Natural killer cell (primary cell): Measurements from ENCODE around the gene C1orf35. TPM values are rescaled to one million over a fixed set of nuclear protein-coding genes. Genes with fewer than 3 reads are reported as not detected.

Experiments used
- ATAC-seq, 3 donors: fragments of 150-1000 bp in 2 of 3; fragments of 200-7000 bp in 1 of 3; cut with Tn5 transposase; 1 replicate in 1 of 3; 2 replicates in 2 of 3; pipeline ENCODE4 v1.10.0; 2021; ENCODE audit warnings: mild to moderate bottlenecking in 2 of 3, moderate library complexity in 2 of 3
- DNase-seq, 2 donors: peaks; one replicate each; pipeline versions ENCODE4 v3.0.0 to v3.0.0-alpha.2; 2013 to 2021; ENCODE audit warnings: mixed read lengths in 1 of 2
- H3K27ac ChIP-seq: one replicate; pipeline ENCODE4 v1.5.1; 2013; ENCODE audit warnings: mild to moderate bottlenecking, low read length
- H3K27me3 ChIP-seq: one replicate; pipeline ENCODE4 v1.6.1; 2013; ENCODE audit warnings: low read length; ENCODE audit not compliant: control insufficient read depth, insufficient read depth
- H3K36me3 ChIP-seq: one replicate; pipeline ENCODE4 v1.6.1; 2013; ENCODE audit warnings: low read length; ENCODE audit not compliant: control insufficient read depth, insufficient read depth
- H3K4me1 ChIP-seq: one replicate; pipeline ENCODE4 v1.6.1; 2013; ENCODE audit warnings: low read length; ENCODE audit not compliant: control insufficient read depth, insufficient read depth
- H3K4me3 ChIP-seq: one replicate; pipeline ENCODE4 v1.5.1; 2013; ENCODE audit warnings: low read length
- H3K9me3 ChIP-seq: one replicate; pipeline ENCODE4 v1.6.1; 2013; ENCODE audit warnings: low read length; ENCODE audit not compliant: control insufficient read depth, insufficient read depth
- H3K27ac Mint-ChIP-seq, 2 donors: one replicate each; pipeline ENCODE4 v1.8.0; 2022; ENCODE audit warnings: mild to moderate bottlenecking in 2 of 2, mixed read lengths in 2 of 2, moderate library complexity in 1 of 2
- H3K27me3 Mint-ChIP-seq, 2 donors: one replicate each; pipeline ENCODE4 v1.8.0; 2022; ENCODE audit warnings: low read depth in 2 of 2, mixed read lengths in 2 of 2
- H3K36me3 Mint-ChIP-seq: one replicate; pipeline ENCODE4 v1.8.0; 2022; ENCODE audit warnings: mixed read lengths
- H3K4me1 Mint-ChIP-seq, 2 donors: one replicate each; pipeline ENCODE4 v1.8.0; 2022; ENCODE audit warnings: mixed read lengths in 2 of 2
- H3K4me3 Mint-ChIP-seq: one replicate; pipeline ENCODE4 v1.8.0; 2022; ENCODE audit warnings: mild to moderate bottlenecking, moderate library complexity, mixed read lengths
- H3K9me3 Mint-ChIP-seq, 2 donors: one replicate each; pipeline ENCODE4 v1.8.0; 2022; ENCODE audit warnings: mixed read lengths in 2 of 2
- CTCF ChIP-seq: fragments of 200-600 bp; IDR thresholded peaks from one replicate; pipeline ENCODE4 v1.8.0; 2022; ENCODE audit warnings: antibody characterized with exemption
- WGBS: methylation state at CpG from one replicate; pipeline ENCODE4 v1.1.7; 2013; ENCODE audit warnings: missing lambda C conversion rate; ENCODE audit not compliant: insufficient coverage; 5-methylcytosine and 5-hydroxymethylcytosine counted together
- intact Hi-C: fragments of 100-400 bp; cut with micrococcal nuclease; formaldehyde crosslinking; loops from one replicate; pipeline ENCODE4 v1.14.2; 2022
- total RNA-seq, 4 donors: library from RNA; stranded (reverse); fragments of 120-200 nt in 1 of 4; gene quantifications; one replicate each; pipeline versions ENCODE4 v1.2.3 to v1.2.4, GENCODE V29; 2013 to 2022

The C1orf35 gene
- total RNA-seq, 3 donors from 2014 or later (not counting 1 experiment from before 2014, with no cell fraction given), result 18.9 to 21.6 (median 19.6) TPM

GRCh38 chr1:228105996-228106799 lies 3.1 kb upstream of the C1orf35 start:
- H3K4me1 ChIP-seq, result peaks cover 48% of the 10 kb centered on the region
- Mint-ChIP-seq H3K4me3 (peak overlapping the region; percentile 9), H3K9me3 (no peaks in the 10 kb centered on the region), H3K27ac (peak overlapping the region in 1 of 2 donors; percentile 4), H3K36me3 (no peaks in the 10 kb centered on the region), H3K4me1 (peaks cover 27 to 39% of the 10 kb centered on the region in 2 donors), H3K27me3 (no peaks in the 10 kb centered on the region)
- H3K36me3 ChIP-seq, result peaks cover 14% of the 10 kb centered on the region
- DNase-seq (peak in 1 of 2 donors; percentile 10), ATAC-seq (no peak)
- no peak overlapping the region for H3K27ac ChIP-seq
- intact Hi-C loops, result no loop called here
- WGBS, result 91% methylated on average over 8 of the region's 8 CpGs
- H3K27me3 ChIP-seq, result no peaks in the 10 kb centered on the region
- H3K9me3 ChIP-seq, result no peaks in the 10 kb centered on the region
- no peak overlapping the region for H3K4me3 ChIP-seq
- TF ChIP-seq CTCF, result no peak

- ATAC-seq (no peak), DNase-seq (no peak)
- H3K27me3 Mint-ChIP-seq, result no peaks in the 10 kb centered on the region
- 95% methylated on average over 9 of the region's 9 CpGs for WGBS
- Histone ChIP-seq H3K4me1 (peaks cover 52% of the 10 kb centered on the region), H3K27ac (no peak overlapping the region), H3K36me3 (peaks cover 16% of the 10 kb centered on the region), H3K9me3 (no peaks in the 10 kb centered on the region), H3K4me3 (no peak overlapping the region), H3K27me3 (no peaks in the 10 kb centered on the region)
- H3K9me3 Mint-ChIP-seq, result no peaks in the 10 kb centered on the region
- peak overlapping the region; percentile 9 for H3K4me3 Mint-ChIP-seq
- TF ChIP-seq CTCF, result no peak
- peaks cover 29 to 41% of the 10 kb centered on the region in 2 donors for H3K4me1 Mint-ChIP-seq
- H3K36me3 Mint-ChIP-seq, result no peaks in the 10 kb centered on the region
- intact Hi-C loops, result no loop called here
- no peak overlapping the region for H3K27ac Mint-ChIP-seq
Measured at GRCh38 chr1:228105270-228105995, 2.3 kb upstream of the C1orf35 start.

GRCh38 chr1:228104526-228105269 lies 1.6 kb upstream of the C1orf35 start:
- Mint-ChIP-seq H3K4me1 (peaks cover 24 to 41% of the 10 kb centered on the region in 2 donors), H3K4me3 (peak overlapping the region; percentile 94), H3K9me3 (no peaks in the 10 kb centered on the region), H3K27ac (peak overlapping the region; percentile 93 to 96), H3K36me3 (no peaks in the 10 kb centered on the region), H3K27me3 (no peaks in the 10 kb centered on the region)
- no peak for TF ChIP-seq CTCF
- no peak overlapping the region for H3K4me3 ChIP-seq
- peaks cover 46% of the 10 kb centered on the region for H3K4me1 ChIP-seq
- H3K9me3 ChIP-seq, result no peaks in the 10 kb centered on the region
- 87% methylated on average over 7 of the region's 7 CpGs for WGBS
- H3K27me3 ChIP-seq, result no peaks in the 10 kb centered on the region
- ATAC-seq (no peak), DNase-seq (peak in 1 of 2 donors; percentile 5)
- intact Hi-C loops, result no loop called here
- peaks cover 20% of the 10 kb centered on the region for H3K36me3 ChIP-seq
- H3K27ac ChIP-seq, result no peak overlapping the region
